ENCODE results near the gene PCDHB6.
A peak's percentile ranks its signal among the peaks of the same experiment; 100 is the strongest.
"Not testable (repeated sequence)": the region's sequence is repeated elsewhere in the genome, so short reads cannot be mapped to it uniquely, and the experiment has no call there.

PCDHB6 gene

GRCh38 chr5:141180313-141180712, 30.5 kb downstream of the PCDHB6 start:
- TF ChIP-seq CTCF (IDR thresholded peaks at IDR 0.05; ENCODE audit: low read depth, low read length, missing control alignments), result no peak
- no peak overlapping the region for H3K4me3 ChIP-seq (ENCODE audit: low read depth, low read length)
- DNase-seq (ENCODE audit: low read depth), result no peak

GRCh38 chr5:141182248-141182647, 32.4 kb downstream of the PCDHB6 start, which contains the start of gene PCDHB16:
Gene PCDHB16 (plus strand): TSS chr5:141182387. CDS start chr5:141182560, 173 bp downstream.
- no peak for TF ChIP-seq CTCF (IDR thresholded peaks at IDR 0.05; ENCODE audit: low read depth, low read length, missing control alignments)
- DNase-seq (ENCODE audit: low read depth), result no peak
- no peak within 1 kb of the TSS for H3K4me3 ChIP-seq (ENCODE audit: low read depth, low read length)

GRCh38 chr5:141184117-141184855, 34.4 kb downstream of the PCDHB6 start:
- H3K4me3 ChIP-seq (ENCODE audit: low read depth, low read length); DNase-seq (ENCODE audit: low read depth): not testable (repeated sequence)

GRCh38 chr5:141186897-141187512, 37.1 kb downstream of the PCDHB6 start, which contains the start of gene PCDHB9:
Gene PCDHB9 (plus strand): TSS chr5:141187161. CDS start chr5:141187319, 158 bp downstream.
- no peak for DNase-seq (ENCODE audit: low read depth)
- H3K4me3 ChIP-seq (ENCODE audit: low read depth, low read length), result no peak within 1 kb of the TSS
- TF ChIP-seq CTCF (IDR thresholded peaks at IDR 0.05; ENCODE audit: low read depth, low read length, missing control alignments), result peak; percentile 35

- not testable (repeated sequence) for DNase-seq (ENCODE audit: low read depth); H3K4me3 ChIP-seq (ENCODE audit: low read depth, low read length)
Measured at GRCh38 chr5:141188682-141189081, 38.8 kb downstream of the PCDHB6 start.

- DNase-seq (ENCODE audit: low read depth); H3K4me3 ChIP-seq (ENCODE audit: low read depth, low read length): not testable (repeated sequence)
Measured at GRCh38 chr5:141189131-141189530, 39.3 kb downstream of the PCDHB6 start.

GRCh38 chr5:141192110-141192725, 42.4 kb downstream of the PCDHB6 start, which contains the start of gene PCDHB10:
Gene PCDHB10 (plus strand): TSS chr5:141192353. CDS start chr5:141192553, 200 bp downstream.
- TF ChIP-seq CTCF (IDR thresholded peaks at IDR 0.05; ENCODE audit: low read depth, low read length, missing control alignments), result peak; percentile 36
- no peak for DNase-seq (ENCODE audit: low read depth)
- no peak within 1 kb of the TSS for H3K4me3 ChIP-seq (ENCODE audit: low read depth, low read length)

GRCh38 chr5:141194332-141194731, 44.5 kb downstream of the PCDHB6 start:
- not testable (repeated sequence) for DNase-seq (ENCODE audit: low read depth); H3K4me3 ChIP-seq (ENCODE audit: low read depth, low read length)

GRCh38 chr5:141196363-141196762, 46.5 kb downstream of the PCDHB6 start:
- H3K4me3 ChIP-seq (ENCODE audit: low read depth, low read length), result no peak overlapping the region
- DNase-seq (ENCODE audit: low read depth), result no peak
- no peak for TF ChIP-seq CTCF (IDR thresholded peaks at IDR 0.05; ENCODE audit: low read depth, low read length, missing control alignments)

All from GM12864 (cell line).